ENCODE measurements around the gene ZNF664. TPM values are rescaled to one million over a fixed set of nuclear protein-coding genes. Genes with fewer than 3 reads are reported as not detected.

Gene ZNF664
- total RNA-seq, 4 donors from 2014 or later: 58.5 to 76.4 (median 70.3) TPM

DNA sequence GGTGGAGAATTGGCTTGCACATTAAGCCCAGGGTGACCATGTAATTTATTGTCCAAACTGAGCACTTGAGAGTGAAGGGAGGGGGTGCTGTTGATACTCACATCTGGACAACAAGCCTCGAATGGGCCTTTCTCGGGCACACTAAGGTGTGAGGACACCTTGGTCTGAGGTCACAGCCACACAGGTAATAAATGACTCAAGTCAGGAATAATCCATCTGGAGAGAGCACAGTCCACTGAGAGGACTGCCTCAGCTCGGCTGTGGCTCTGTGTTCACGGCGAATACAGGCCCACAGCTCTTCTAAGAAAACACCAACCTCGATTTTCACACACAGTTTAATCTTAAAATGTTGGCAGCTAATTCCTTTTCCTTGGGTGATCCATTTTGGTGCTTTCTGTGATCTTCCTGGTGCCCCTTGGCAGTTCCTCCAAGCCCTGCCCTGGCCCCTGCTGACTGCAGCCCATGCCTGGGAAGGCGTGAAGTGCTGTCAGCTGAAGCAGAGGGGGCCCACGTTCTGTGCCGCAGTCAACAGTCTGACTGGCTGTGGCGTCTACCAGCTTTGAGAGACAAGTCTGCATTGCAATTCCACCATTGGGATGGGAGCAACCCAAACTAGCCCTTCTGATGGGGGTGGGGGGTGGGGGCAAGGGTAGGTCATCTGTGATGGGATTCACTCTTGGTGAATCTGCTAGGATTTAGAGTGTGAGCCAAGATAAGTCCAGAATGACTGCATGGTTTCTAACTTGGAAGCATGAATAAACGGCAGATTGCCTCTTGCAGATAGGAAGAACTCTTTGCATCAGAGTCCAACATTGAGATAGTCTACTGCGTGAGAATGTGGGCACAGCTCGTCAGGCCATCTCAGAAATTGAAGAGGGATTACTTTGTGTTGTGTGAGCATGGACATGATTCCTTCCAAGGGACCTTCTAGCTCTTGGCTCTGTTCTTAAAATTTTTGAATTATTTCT lies 42.8 kb downstream of the ZNF664 start:
- no peak overlapping the region for H3K4me3 ChIP-seq
- no peaks in the 10 kb centered on the region for H3K27me3 ChIP-seq
- peaks cover 0 to 9% (median 3%) of the 10 kb centered on the region in 4 donors for H3K4me1 ChIP-seq
- intact Hi-C loops (cut with DNase I): no loop called here
- no peak for DNase-seq (ENCODE audit: extremely low spot score)
- no peaks in the 10 kb centered on the region for H3K9me3 ChIP-seq
- TF ChIP-seq POLR2A (IDR thresholded peaks at IDR 0.05; ENCODE audit: low read depth) (no peak), POLR2AphosphoS5 (IDR thresholded peaks at IDR 0.05) (no peak), EP300 (IDR thresholded peaks at IDR 0.05) (no peak)
- TF ChIP-seq, protein P1, sequence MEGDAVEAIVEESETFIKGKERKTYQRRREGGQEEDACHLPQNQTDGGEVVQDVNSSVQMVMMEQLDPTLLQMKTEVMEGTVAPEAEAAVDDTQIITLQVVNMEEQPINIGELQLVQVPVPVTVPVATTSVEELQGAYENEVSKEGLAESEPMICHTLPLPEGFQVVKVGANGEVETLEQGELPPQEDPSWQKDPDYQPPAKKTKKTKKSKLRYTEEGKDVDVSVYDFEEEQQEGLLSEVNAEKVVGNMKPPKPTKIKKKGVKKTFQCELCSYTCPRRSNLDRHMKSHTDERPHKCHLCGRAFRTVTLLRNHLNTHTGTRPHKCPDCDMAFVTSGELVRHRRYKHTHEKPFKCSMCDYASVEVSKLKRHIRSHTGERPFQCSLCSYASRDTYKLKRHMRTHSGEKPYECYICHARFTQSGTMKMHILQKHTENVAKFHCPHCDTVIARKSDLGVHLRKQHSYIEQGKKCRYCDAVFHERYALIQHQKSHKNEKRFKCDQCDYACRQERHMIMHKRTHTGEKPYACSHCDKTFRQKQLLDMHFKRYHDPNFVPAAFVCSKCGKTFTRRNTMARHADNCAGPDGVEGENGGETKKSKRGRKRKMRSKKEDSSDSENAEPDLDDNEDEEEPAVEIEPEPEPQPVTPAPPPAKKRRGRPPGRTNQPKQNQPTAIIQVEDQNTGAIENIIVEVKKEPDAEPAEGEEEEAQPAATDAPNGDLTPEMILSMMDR (IDR thresholded peaks at IDR 0.05): no peak
- WGBS: 93% methylated on average over 12 of the region's 13 CpGs
- no peak overlapping the region for H3K27ac ChIP-seq (replicated peaks in 1 of 4)
- peaks cover 5 to 38% (median 28%) of the 10 kb centered on the region in 4 donors for H3K36me3 ChIP-seq

DNA sequence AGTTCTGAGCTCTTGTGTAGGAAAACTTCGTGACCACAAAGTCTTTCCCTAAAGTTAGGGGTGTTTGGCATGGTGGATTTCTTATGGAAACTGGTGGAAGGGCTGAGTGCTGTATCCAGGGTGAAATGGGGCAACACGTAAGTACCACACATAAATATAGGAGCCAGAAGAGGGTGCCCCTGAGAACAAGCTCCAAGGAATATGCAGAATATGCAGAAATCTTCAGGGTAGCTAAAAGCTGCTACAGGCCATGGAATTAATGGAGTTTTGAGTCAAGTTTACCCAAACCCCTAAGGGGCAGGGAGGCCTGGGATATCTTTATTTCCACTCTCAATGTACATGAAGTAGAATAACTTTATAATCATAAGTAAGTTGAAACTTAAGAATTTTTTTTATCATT lies 44.0 kb downstream of the ZNF664 start:
- no peaks in the 10 kb centered on the region for H3K27me3 ChIP-seq
- no peak for TF ChIP-seq POLR2AphosphoS5 (IDR thresholded peaks at IDR 0.05)
- TF ChIP-seq, protein P1 (IDR thresholded peaks at IDR 0.05): no peak
- TF ChIP-seq EP300 (IDR thresholded peaks at IDR 0.05): no peak
- TF ChIP-seq POLR2A (IDR thresholded peaks at IDR 0.05; ENCODE audit: low read depth): no peak
- peaks cover 0 to 25% (median 15%) of the 10 kb centered on the region in 4 donors for H3K36me3 ChIP-seq
- no peak for DNase-seq (ENCODE audit: extremely low spot score)
- H3K27ac ChIP-seq (replicated peaks in 1 of 4): no peak overlapping the region
- peaks cover 4 to 14% (median 7%) of the 10 kb centered on the region in 4 donors for H3K4me1 ChIP-seq
- no peaks in the 10 kb centered on the region for H3K9me3 ChIP-seq
- 89% methylated on average over 2 of the region's 2 CpGs for WGBS
- H3K4me3 ChIP-seq: no peak overlapping the region
- intact Hi-C loops (cut with DNase I): no loop called here

DNA sequence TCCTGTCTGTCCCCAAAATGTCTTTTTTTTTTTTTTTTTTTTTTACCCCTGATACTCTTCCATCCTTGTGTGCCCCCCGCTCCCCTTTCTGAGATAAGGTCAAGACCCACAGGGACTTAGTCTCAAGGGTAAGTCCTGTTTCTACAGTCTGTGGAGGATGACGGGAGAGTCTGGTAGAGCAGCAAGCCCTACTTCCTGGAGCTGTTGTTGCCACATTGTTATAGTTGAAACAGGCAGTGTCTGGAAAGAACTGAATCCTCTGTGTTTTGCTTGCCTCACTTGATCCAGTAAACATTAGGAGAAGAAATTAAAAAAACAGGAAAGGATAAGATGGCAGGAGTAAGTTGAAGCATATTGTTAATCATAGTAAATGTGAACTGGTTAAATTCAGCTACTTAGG lies 45.5 kb downstream of the ZNF664 start:
- H3K27me3 ChIP-seq: no peaks in the 10 kb centered on the region
- no peak for TF ChIP-seq EP300 (IDR thresholded peaks at IDR 0.05)
- H3K4me1 ChIP-seq: peaks cover 4 to 14% (median 7%) of the 10 kb centered on the region in 4 donors
- no peak overlapping the region for H3K4me3 ChIP-seq
- peak overlapping the region in 1 of 4 donors; percentile 23 for H3K27ac ChIP-seq (replicated peaks in 1 of 4)
- DNase-seq (ENCODE audit: extremely low spot score): no peak
- H3K9me3 ChIP-seq: no peaks in the 10 kb centered on the region
- peaks cover 0 to 11% (median 2%) of the 10 kb centered on the region in 4 donors for H3K36me3 ChIP-seq
- intact Hi-C loops (cut with DNase I): no loop called here
- 74% methylated on average over 2 of the region's 2 CpGs for WGBS

DNA sequence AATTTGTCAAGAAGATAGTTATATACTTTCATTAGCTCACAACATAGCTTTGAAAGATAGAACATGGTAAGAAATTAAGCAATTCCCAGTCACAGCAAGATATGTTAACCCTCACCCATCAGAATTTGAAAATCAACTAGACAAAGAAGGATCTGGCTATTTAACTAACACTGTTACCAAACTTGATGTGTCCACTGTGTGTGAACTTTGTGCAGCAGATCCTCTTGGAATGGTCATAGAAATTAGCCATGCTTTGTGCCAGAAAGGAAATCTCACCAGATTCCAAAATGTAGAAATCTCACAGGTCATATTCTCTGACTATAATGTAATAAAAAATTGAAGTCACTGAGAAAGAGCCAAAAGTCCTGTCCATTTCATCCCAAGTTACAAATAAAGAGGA lies 46.1 kb downstream of the ZNF664 start:
- Histone ChIP-seq H3K36me3 (peaks cover 0 to 5% (median 0%) of the 10 kb centered on the region in 4 donors), H3K27ac (replicated peaks in 1 of 4) (peak overlapping the region in 1 of 4 donors; percentile 23), H3K4me3 (no peak overlapping the region), H3K4me1 (peaks cover 4 to 14% (median 7%) of the 10 kb centered on the region in 4 donors), H3K27me3 (no peaks in the 10 kb centered on the region), H3K9me3 (no peaks in the 10 kb centered on the region)
- no peak for TF ChIP-seq EP300 (IDR thresholded peaks at IDR 0.05)
- no peak for TF ChIP-seq POLR2AphosphoS5 (IDR thresholded peaks at IDR 0.05)
- TF ChIP-seq POLR2A (IDR thresholded peaks at IDR 0.05; ENCODE audit: low read depth): no peak
- TF ChIP-seq, protein P1 (IDR thresholded peaks at IDR 0.05): no peak
- intact Hi-C loops (cut with DNase I): no loop called here
- no peak for DNase-seq (ENCODE audit: extremely low spot score)

DNA sequence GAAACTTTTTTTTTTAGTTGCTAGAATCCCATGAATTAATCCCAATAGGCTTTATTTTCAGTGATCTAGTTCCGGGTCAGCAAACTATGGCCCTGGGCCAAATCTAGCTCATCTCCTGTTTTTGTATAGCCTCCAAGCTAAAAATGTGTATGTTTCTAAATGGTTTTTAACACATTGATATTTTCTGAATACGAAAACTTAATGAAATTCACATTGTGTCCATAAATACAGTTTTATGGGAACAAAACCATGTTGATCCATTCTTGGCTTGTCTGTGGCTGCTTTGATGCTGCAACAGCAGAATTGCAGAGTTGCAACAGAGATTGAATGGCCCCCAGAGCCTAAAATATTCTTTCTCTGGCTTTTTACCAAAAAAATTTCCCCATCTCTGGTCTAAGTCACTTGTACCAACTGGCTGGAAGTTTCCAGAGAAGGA lies 47.5 kb downstream of the ZNF664 start:
- TF ChIP-seq POLR2A (IDR thresholded peaks at IDR 0.05; ENCODE audit: low read depth): no peak
- TF ChIP-seq POLR2AphosphoS5 (IDR thresholded peaks at IDR 0.05): peak in 1 of 2 donors; percentile 15
- no peak for DNase-seq (ENCODE audit: extremely low spot score)
- 78% methylated on average over 2 of the region's 2 CpGs for WGBS
- no peak overlapping the region for H3K4me3 ChIP-seq
- H3K9me3 ChIP-seq: no peaks in the 10 kb centered on the region
- peak overlapping the region in 2 of 4 donors; percentile 5 to 43 for H3K27ac ChIP-seq (replicated peaks in 1 of 4)
- H3K27me3 ChIP-seq: no peaks in the 10 kb centered on the region
- intact Hi-C loops (cut with DNase I): no loop called here
- no peaks in the 10 kb centered on the region for H3K36me3 ChIP-seq
- peaks cover 4 to 14% (median 7%) of the 10 kb centered on the region in 4 donors for H3K4me1 ChIP-seq
